B cell (primary cell): Measurements from ENCODE around the gene LRFN5.

Experiments
- EZH2 ChIP-seq: IDR thresholded peaks from 2 replicates; pipeline ENCODE4 v1.6.1; 2012; ENCODE audit warnings: borderline replicate concordance, low read depth, mild to moderate bottlenecking, moderate library complexity, low read length; ENCODE audit not compliant: insufficient read depth, poor library complexity, severe bottlenecking
- TF ChIP-seq, protein P1 (sequence below): fragments of 200-600 bp; IDR thresholded peaks from one replicate; pipeline ENCODE4 v1.8.0; 2022; ENCODE audit warnings: antibody characterized with exemption, mild to moderate bottlenecking

DNA sequence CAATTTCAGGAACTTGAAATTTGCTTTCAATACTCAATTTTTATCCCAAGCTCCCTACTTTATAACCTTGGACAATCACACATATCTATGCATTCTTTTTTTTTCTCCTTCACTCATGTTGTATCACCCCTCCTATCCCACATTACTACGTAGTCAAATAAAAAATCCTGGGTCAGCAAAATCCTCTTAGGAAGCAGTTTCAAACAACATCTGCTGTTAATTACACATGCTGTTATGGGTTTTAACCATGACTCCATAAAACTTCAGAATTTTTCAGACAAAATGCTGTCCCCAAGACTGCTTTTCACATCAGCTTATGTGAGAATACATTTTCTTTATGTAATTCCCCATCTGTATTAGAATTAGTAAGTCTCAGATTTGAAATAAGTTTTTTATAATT, 61.7 kb downstream of the LRFN5 start:
- TF ChIP-seq, protein P1, sequence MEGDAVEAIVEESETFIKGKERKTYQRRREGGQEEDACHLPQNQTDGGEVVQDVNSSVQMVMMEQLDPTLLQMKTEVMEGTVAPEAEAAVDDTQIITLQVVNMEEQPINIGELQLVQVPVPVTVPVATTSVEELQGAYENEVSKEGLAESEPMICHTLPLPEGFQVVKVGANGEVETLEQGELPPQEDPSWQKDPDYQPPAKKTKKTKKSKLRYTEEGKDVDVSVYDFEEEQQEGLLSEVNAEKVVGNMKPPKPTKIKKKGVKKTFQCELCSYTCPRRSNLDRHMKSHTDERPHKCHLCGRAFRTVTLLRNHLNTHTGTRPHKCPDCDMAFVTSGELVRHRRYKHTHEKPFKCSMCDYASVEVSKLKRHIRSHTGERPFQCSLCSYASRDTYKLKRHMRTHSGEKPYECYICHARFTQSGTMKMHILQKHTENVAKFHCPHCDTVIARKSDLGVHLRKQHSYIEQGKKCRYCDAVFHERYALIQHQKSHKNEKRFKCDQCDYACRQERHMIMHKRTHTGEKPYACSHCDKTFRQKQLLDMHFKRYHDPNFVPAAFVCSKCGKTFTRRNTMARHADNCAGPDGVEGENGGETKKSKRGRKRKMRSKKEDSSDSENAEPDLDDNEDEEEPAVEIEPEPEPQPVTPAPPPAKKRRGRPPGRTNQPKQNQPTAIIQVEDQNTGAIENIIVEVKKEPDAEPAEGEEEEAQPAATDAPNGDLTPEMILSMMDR = no peak
- TF ChIP-seq EZH2 = no peak
